Measurements from ENCODE around the gene ARRDC4.

ARRDC4 gene

DNA sequence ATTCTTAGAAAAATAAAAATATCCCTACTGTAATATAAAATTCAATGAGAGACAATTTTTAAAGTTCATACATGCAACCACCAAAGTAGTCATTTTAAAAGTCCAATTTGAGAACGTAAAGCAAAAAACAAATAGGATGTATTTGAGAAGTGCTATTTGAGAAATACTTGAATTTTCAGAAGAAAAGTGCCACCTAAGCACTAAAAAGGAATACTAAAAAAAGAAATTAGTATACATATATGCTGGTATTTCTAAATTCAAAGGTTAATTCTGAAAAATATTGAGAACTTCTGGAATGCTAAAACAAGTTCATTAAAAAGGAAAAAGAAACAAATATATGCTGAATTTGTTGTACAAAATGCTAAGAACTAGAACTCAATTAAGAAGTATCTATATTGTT, 29.2 kb upstream of the ARRDC4 start:
- H3K4me3 ChIP-seq (ENCODE audit: insufficient read length, low read depth) = no peak overlapping the region
- no peaks in the 10 kb centered on the region for H3K4me1 ChIP-seq (ENCODE audit: insufficient read depth, insufficient read length)
- no peak for DNase-seq (ENCODE audit: low read depth, low spot score)
- no peak overlapping the region for H3K9ac ChIP-seq (ENCODE audit: insufficient read length, low read depth)
- no peak for TF ChIP-seq YY1 (IDR thresholded peaks at IDR 0.05; ENCODE audit: insufficient read depth, insufficient read length)
- TF ChIP-seq ZNF274 (IDR thresholded peaks at IDR 0.05; ENCODE audit: low read depth, low read length) = no peak
- no peak for TF ChIP-seq SUZ12 (IDR thresholded peaks at IDR 0.05; ENCODE audit: extremely low read depth, insufficient read depth, insufficient read length)
- no peaks in the 10 kb centered on the region for H3K27me3 ChIP-seq (ENCODE audit: insufficient read depth, insufficient read length)
- H3K36me3 ChIP-seq (ENCODE audit: insufficient read depth, insufficient read length, low read length) = no peaks in the 10 kb centered on the region
- peaks cover 19% of the 10 kb centered on the region; the same call in 1 of the 2 replicates for H3K9me3 ChIP-seq (ENCODE audit: insufficient read depth, low read length)

DNA sequence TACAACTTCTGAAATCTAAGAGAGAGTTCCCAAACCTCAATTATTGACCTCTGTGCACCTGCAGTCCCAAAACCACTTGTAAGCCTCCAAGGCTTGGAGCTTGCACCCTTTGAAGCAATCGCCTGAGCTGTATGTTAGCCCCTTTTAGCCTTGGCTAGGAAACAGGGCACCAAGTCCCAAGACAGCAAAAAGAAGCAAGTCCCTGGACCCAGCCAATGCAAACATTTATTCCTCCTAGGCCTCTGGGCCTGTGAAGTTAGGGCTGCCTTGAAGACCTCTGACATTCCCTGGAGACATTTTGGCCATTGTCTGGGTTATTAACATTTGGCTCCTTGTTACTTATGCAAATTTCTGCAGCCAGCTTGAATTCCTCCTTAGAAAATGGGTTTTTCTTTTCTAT, 26.9 kb upstream of the ARRDC4 start:
- no peak overlapping the region for H3K4me3 ChIP-seq (ENCODE audit: insufficient read length, low read depth)
- H3K27me3 ChIP-seq (ENCODE audit: insufficient read depth, insufficient read length) = no peaks in the 10 kb centered on the region
- no peak for DNase-seq (ENCODE audit: low read depth, low spot score)
- H3K36me3 ChIP-seq (ENCODE audit: insufficient read depth, insufficient read length, low read length) = no peaks in the 10 kb centered on the region
- no peak for TF ChIP-seq SUZ12 (IDR thresholded peaks at IDR 0.05; ENCODE audit: extremely low read depth, insufficient read depth, insufficient read length)
- no peak for TF ChIP-seq ZNF274 (IDR thresholded peaks at IDR 0.05; ENCODE audit: low read depth, low read length)
- no peak for TF ChIP-seq YY1 (IDR thresholded peaks at IDR 0.05; ENCODE audit: insufficient read depth, insufficient read length)
- no peaks in the 10 kb centered on the region for H3K4me1 ChIP-seq (ENCODE audit: insufficient read depth, insufficient read length)
- H3K9ac ChIP-seq (ENCODE audit: insufficient read length, low read depth) = no peak overlapping the region
- peaks cover 19% of the 10 kb centered on the region; the same call in 1 of the 2 replicates for H3K9me3 ChIP-seq (ENCODE audit: insufficient read depth, low read length)

- TF ChIP-seq ZNF274 (IDR thresholded peaks at IDR 0.05; ENCODE audit: low read depth, low read length) (no peak), SUZ12 (IDR thresholded peaks at IDR 0.05; ENCODE audit: extremely low read depth, insufficient read depth, insufficient read length) (no peak), YY1 (IDR thresholded peaks at IDR 0.05; ENCODE audit: insufficient read depth, insufficient read length) (no peak)
- no peak overlapping the region for H3K4me3 ChIP-seq (ENCODE audit: insufficient read length, low read depth)
Measured at GRCh38 chr15:97940993-97941392, 19.5 kb upstream of the ARRDC4 start.

DNA sequence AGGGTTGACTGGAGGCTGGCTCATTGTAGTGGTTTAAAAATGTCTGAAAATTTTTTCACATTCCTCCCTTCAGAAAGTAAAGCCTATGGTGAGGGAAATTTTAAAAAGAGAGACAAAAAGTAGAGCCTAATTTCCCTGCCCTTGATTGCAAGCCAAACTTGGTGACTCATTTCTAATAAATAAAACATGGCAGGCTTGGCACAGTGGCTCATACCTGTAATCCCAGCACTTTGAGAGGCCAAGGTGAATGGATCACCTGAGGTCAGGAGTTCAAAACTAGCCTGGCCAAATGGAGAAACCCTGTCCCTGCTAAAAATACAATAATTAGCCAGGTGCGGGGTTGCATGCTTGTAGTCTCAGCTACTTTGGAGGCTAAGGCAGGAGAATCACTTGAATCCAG, 18.9 kb upstream of the ARRDC4 start:
- Histone ChIP-seq H3K9ac (ENCODE audit: insufficient read length, low read depth) (no peak overlapping the region), H3K4me3 (ENCODE audit: insufficient read length, low read depth) (no peak overlapping the region), H3K4me1 (ENCODE audit: insufficient read depth, insufficient read length) (no peaks in the 10 kb centered on the region), H3K9me3 (ENCODE audit: insufficient read depth, low read length) (no peaks in the 10 kb centered on the region), H3K27me3 (ENCODE audit: insufficient read depth, insufficient read length) (no peaks in the 10 kb centered on the region), H3K36me3 (ENCODE audit: insufficient read depth, insufficient read length, low read length) (no peaks in the 10 kb centered on the region)
- no peak for DNase-seq (ENCODE audit: low read depth, low spot score)
- TF ChIP-seq SUZ12 (IDR thresholded peaks at IDR 0.05; ENCODE audit: extremely low read depth, insufficient read depth, insufficient read length) = no peak
- TF ChIP-seq YY1 (IDR thresholded peaks at IDR 0.05; ENCODE audit: insufficient read depth, insufficient read length) = no peak
- TF ChIP-seq ZNF274 (IDR thresholded peaks at IDR 0.05; ENCODE audit: low read depth, low read length) = no peak

More at GRCh38 chr15:97940993-97941392, 19.5 kb upstream of the ARRDC4 start:
- no peaks in the 10 kb centered on the region for H3K27me3 ChIP-seq (ENCODE audit: insufficient read depth, insufficient read length)
- no peak overlapping the region for H3K9ac ChIP-seq (ENCODE audit: insufficient read length, low read depth)
- H3K9me3 ChIP-seq (ENCODE audit: insufficient read depth, low read length) = no peaks in the 10 kb centered on the region
- H3K4me1 ChIP-seq (ENCODE audit: insufficient read depth, insufficient read length) = no peaks in the 10 kb centered on the region
- no peaks in the 10 kb centered on the region for H3K36me3 ChIP-seq (ENCODE audit: insufficient read depth, insufficient read length, low read length)
- no peak for DNase-seq (ENCODE audit: low read depth, low spot score)

- Histone ChIP-seq H3K27me3 (ENCODE audit: insufficient read depth, insufficient read length) (no peaks in the 10 kb centered on the region), H3K4me3 (ENCODE audit: insufficient read length, low read depth) (no peak overlapping the region), H3K36me3 (ENCODE audit: insufficient read depth, insufficient read length, low read length) (no peaks in the 10 kb centered on the region), H3K9me3 (ENCODE audit: insufficient read depth, low read length) (no peaks in the 10 kb centered on the region), H3K9ac (ENCODE audit: insufficient read length, low read depth) (no peak overlapping the region), H3K4me1 (ENCODE audit: insufficient read depth, insufficient read length) (no peaks in the 10 kb centered on the region)
- TF ChIP-seq ZNF274 (IDR thresholded peaks at IDR 0.05; ENCODE audit: low read depth, low read length) (no peak), YY1 (IDR thresholded peaks at IDR 0.05; ENCODE audit: insufficient read depth, insufficient read length) (no peak), SUZ12 (IDR thresholded peaks at IDR 0.05; ENCODE audit: extremely low read depth, insufficient read depth, insufficient read length) (no peak)
- no peak for DNase-seq (ENCODE audit: low read depth, low spot score)
Measured at GRCh38 chr15:97944724-97945123, 15.8 kb upstream of the ARRDC4 start.

DNA sequence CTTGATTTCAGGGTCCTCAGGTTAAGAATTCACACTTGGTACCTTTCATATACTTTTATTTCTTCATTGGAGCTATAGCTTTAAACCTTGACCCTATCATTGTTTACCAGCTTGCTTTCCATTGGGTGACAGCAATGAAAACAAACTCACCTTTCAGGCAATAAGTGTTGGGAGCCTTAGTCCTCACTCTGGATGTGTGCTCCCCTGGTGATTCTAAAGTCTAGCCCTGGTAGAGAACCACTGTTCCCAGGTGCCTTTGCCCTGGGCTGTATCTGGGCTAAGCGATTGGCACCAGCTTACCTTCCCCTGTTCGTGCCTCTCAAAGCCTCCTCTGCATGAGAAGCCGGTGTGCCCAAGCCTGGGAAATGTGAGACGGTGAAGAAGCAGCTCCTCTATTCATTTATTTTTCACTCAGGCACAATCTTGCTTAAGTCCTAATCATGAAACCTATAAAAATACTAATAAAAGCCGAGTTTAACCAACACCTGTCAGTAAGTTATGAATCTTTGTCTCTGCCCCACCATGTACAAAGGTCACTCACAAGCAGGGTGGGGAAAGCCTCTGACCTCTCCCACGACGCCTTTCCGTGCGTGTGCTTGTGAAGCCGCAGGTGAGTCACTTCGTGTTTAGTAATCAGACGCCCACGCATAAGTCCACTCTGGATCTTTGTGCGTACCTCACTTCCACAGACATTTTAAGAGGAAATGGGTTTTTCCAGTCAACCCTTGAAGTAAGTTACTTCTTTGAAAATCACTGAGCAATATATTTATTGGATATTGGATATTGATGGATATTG, 12.8 kb upstream of the ARRDC4 start:
- H3K27me3 ChIP-seq (ENCODE audit: insufficient read depth, insufficient read length) = no peaks in the 10 kb centered on the region

GRCh38 chr15:97953254-97953653, 7.2 kb upstream of the ARRDC4 start:
- Histone ChIP-seq H3K36me3 (ENCODE audit: insufficient read depth, insufficient read length, low read length) (no peaks in the 10 kb centered on the region), H3K4me1 (ENCODE audit: insufficient read depth, insufficient read length) (no peaks in the 10 kb centered on the region), H3K27me3 (ENCODE audit: insufficient read depth, insufficient read length) (no peaks in the 10 kb centered on the region), H3K9me3 (ENCODE audit: insufficient read depth, low read length) (no peaks in the 10 kb centered on the region), H3K9ac (ENCODE audit: insufficient read length, low read depth) (no peak overlapping the region), H3K4me3 (ENCODE audit: insufficient read length, low read depth) (no peak overlapping the region)
- DNase-seq (ENCODE audit: low read depth, low spot score) = no peak
- TF ChIP-seq ZNF274 (IDR thresholded peaks at IDR 0.05; ENCODE audit: low read depth, low read length) = no peak
- TF ChIP-seq YY1 (IDR thresholded peaks at IDR 0.05; ENCODE audit: insufficient read depth, insufficient read length) = no peak
- no peak for TF ChIP-seq SUZ12 (IDR thresholded peaks at IDR 0.05; ENCODE audit: extremely low read depth, insufficient read depth, insufficient read length)

More for the DNA sequence above, 12.8 kb upstream of the ARRDC4 start:
- no peak overlapping the region for H3K9ac ChIP-seq (ENCODE audit: insufficient read length, low read depth)
- no peak for TF ChIP-seq SUZ12 (IDR thresholded peaks at IDR 0.05; ENCODE audit: extremely low read depth, insufficient read depth, insufficient read length)
- TF ChIP-seq ZNF274 (IDR thresholded peaks at IDR 0.05; ENCODE audit: low read depth, low read length) = no peak
- TF ChIP-seq YY1 (IDR thresholded peaks at IDR 0.05; ENCODE audit: insufficient read depth, insufficient read length) = no peak
- H3K4me3 ChIP-seq (ENCODE audit: insufficient read length, low read depth) = no peak overlapping the region
- no peaks in the 10 kb centered on the region for H3K9me3 ChIP-seq (ENCODE audit: insufficient read depth, low read length)
- no peaks in the 10 kb centered on the region for H3K4me1 ChIP-seq (ENCODE audit: insufficient read depth, insufficient read length)
- no peak for DNase-seq (ENCODE audit: low read depth, low spot score)
- H3K36me3 ChIP-seq (ENCODE audit: insufficient read depth, insufficient read length, low read length) = no peaks in the 10 kb centered on the region

Measured in NT2/D1 (cell line).